Ascending aorta (tissue), 2 donors: ENCODE results near the gene SAFB. TPM values are rescaled to one million over a fixed set of nuclear protein-coding genes. Genes with fewer than 3 reads are reported as not detected.

Experiments
- DNase-seq, 2 donors: peaks; one replicate each; pipeline ENCODE4 v3.0.0-alpha.2; 2019; ENCODE audit warnings: low spot score in 2 of 2
- H3K27ac ChIP-seq, 2 donors: fragments of 200-600 bp; sonication (generic); one replicate each; pipeline ENCODE4 v1.5.1; 2016 to 2017; ENCODE audit warnings: mild to moderate bottlenecking in 1 of 2
- H3K27me3 ChIP-seq: fragments of 200-600 bp; sonication (generic); one replicate; pipeline ENCODE4 v1.5.1; 2017
- H3K36me3 ChIP-seq, 2 donors: fragments of 200-600 bp; sonication (generic); one replicate each; pipeline ENCODE4 v1.5.1; 2016
- H3K4me1 ChIP-seq, 2 donors: fragments of 200-600 bp; sonication (generic); one replicate each; pipeline ENCODE4 v1.5.1; 2016 to 2017; ENCODE audit warnings: mild to moderate bottlenecking in 1 of 2
- H3K4me3 ChIP-seq, 2 donors: fragments of 200-600 bp; sonication (generic); one replicate each; pipeline ENCODE4 v1.5.1; 2016 to 2017; ENCODE audit warnings: mild to moderate bottlenecking in 1 of 2
- H3K9me3 ChIP-seq, 2 donors: fragments of 200-600 bp; sonication (generic); one replicate each; pipeline ENCODE4 v1.5.1; 2016
- CTCF ChIP-seq, 3 experiments: fragments of 200-600 bp in 2 of 3; fragments of 450-650 bp in 1 of 3; sonication (generic) in 2 of 3; IDR thresholded peaks; one replicate each; pipeline ENCODE4 v1.5.1; 2016 to 2019; ENCODE audit warnings: antibody characterized with exemption in 3 of 3, mild to moderate bottlenecking in 1 of 3, moderate library complexity in 1 of 3
- intact Hi-C: fragments of 100-400 bp; cut with DNase I; formaldehyde crosslinking; loops from one replicate; pipeline ENCODE4 v1.15.1; 2023
- total RNA-seq: library from RNA; depleted of rRNA; stranded (reverse); fragments of >200 nt; gene quantifications from one replicate; pipeline ENCODE4 v1.1.0, GENCODE V29; 2016

SAFB gene
- total RNA-seq, 1 donor from 2014 or later: 114 TPM

DNA sequence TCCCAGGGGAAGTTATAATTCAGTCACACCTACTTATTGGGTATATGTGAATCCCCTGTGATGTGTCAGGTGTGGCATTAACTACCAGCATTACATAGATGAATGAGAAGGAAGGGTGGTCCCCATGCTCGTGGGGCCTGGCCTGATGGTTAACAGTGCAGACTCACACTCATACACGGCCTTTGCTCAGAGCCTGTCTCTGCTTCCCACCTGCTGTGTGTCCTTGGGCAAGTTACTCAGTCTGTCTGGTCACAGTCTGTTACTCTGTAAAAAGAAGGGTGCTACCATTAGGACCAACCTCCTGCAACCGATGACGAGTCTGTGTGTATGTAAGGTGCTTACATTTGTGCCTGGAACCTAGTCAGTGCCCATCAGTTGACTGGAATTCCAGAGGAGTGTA, 23.8 kb downstream of the SAFB start:
- no peaks in the 10 kb centered on the region for H3K9me3 ChIP-seq
- no peak for TF ChIP-seq CTCF (IDR thresholded peaks at IDR 0.05)
- no peak for DNase-seq
- no peaks in the 10 kb centered on the region for H3K4me1 ChIP-seq
- no peaks in the 10 kb centered on the region for H3K27me3 ChIP-seq
- peaks cover 75 to 89% of the 10 kb centered on the region in 2 donors for H3K36me3 ChIP-seq
- no peak overlapping the region for H3K4me3 ChIP-seq
- no peak overlapping the region for H3K27ac ChIP-seq
- intact Hi-C loops: no loop called here

DNA sequence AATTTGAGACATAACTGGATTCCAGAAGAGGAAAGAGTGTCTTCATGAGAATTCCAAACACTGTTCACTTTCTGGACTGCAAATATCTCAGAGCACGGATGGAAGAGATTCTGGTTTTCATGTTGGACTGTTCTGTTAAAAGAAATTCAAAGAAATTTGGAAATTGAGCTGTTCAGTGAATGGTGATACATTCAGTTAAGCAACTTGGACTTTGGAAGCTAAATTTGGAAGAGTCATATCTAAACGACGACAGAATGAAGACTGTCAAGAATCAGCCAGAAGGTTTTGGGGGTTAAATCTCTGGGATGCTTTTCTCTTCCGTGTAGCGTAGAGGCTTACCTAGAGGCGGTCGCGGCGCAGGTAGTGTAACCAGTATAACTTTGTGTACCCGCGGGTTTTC, 25.6 kb downstream of the SAFB start:
- intact Hi-C loops: no loop called here
- Histone ChIP-seq H3K4me1 (no peaks in the 10 kb centered on the region), H3K9me3 (no peaks in the 10 kb centered on the region), H3K27ac (no peak overlapping the region), H3K36me3 (peaks cover 77 to 91% of the 10 kb centered on the region in 2 donors), H3K4me3 (no peak overlapping the region), H3K27me3 (no peaks in the 10 kb centered on the region)
- no peak for DNase-seq
- no peak for TF ChIP-seq CTCF (IDR thresholded peaks at IDR 0.05)

DNA sequence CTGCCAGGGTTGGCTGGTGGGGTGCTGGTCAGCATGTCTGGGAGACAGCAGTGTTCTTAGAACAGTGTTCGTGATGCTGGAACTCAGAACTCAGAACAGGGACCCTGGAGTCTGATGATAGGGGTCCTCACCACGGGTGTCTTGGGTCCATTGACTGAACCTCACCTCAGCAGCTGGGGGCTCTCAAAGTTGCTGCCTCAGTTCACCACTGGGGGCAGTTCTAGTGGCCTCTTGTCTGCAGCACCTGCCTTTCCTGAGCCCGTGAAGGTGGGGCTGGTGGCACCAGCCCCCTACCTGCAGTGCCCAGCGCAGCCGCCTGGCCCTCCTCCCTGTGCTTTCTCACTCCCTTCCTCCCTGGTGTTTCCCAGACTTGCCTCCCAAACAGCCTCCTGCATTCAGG, 28.5 kb downstream of the SAFB start:
- Histone ChIP-seq H3K36me3 (peaks cover 82 to 88% of the 10 kb centered on the region in 2 donors), H3K27me3 (no peaks in the 10 kb centered on the region), H3K4me3 (no peak overlapping the region), H3K4me1 (no peaks in the 10 kb centered on the region), H3K9me3 (no peaks in the 10 kb centered on the region), H3K27ac (no peak overlapping the region)
- no peak for TF ChIP-seq CTCF (IDR thresholded peaks at IDR 0.05)
- intact Hi-C loops: no loop called here
- no peak for DNase-seq

GRCh38 chr19:5652261-5652660, 29.4 kb downstream of the SAFB start:
- H3K4me3 ChIP-seq: no peak overlapping the region
- intact Hi-C loops: no loop called here
- no peak for DNase-seq
- no peaks in the 10 kb centered on the region for H3K9me3 ChIP-seq
- H3K36me3 ChIP-seq: peaks cover 83 to 88% of the 10 kb centered on the region in 2 donors
- no peaks in the 10 kb centered on the region for H3K4me1 ChIP-seq
- TF ChIP-seq CTCF (IDR thresholded peaks at IDR 0.05): no peak
- H3K27me3 ChIP-seq: no peaks in the 10 kb centered on the region
- no peak overlapping the region for H3K27ac ChIP-seq

DNA sequence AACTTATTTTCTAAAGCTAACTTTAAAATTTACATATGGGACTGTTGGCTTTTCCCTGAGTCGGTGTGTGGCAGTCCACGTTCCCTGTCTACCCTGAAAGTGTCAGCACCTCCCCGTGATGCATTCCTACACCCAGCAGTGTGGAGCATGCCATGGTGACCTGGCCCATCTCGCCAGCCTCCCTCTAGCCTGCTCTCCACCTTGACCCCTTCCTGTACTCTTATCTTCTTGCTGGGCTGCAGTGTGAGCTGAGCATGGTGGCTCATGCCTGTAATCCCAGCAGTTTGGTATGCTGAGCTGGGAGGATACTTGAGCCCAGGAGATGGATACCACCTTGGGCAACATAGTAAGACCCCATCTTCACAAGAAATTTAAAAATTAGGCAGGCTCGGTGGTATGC, 32.0 kb downstream of the SAFB start:
- no peak overlapping the region for H3K27ac ChIP-seq
- H3K4me3 ChIP-seq: no peak overlapping the region
- H3K9me3 ChIP-seq: no peaks in the 10 kb centered on the region
- intact Hi-C loops: no loop called here
- no peaks in the 10 kb centered on the region for H3K27me3 ChIP-seq
- DNase-seq: no peak
- H3K36me3 ChIP-seq: peaks cover 94 to 98% of the 10 kb centered on the region in 2 donors
- no peaks in the 10 kb centered on the region for H3K4me1 ChIP-seq
- TF ChIP-seq CTCF (IDR thresholded peaks at IDR 0.05): no peak

DNA sequence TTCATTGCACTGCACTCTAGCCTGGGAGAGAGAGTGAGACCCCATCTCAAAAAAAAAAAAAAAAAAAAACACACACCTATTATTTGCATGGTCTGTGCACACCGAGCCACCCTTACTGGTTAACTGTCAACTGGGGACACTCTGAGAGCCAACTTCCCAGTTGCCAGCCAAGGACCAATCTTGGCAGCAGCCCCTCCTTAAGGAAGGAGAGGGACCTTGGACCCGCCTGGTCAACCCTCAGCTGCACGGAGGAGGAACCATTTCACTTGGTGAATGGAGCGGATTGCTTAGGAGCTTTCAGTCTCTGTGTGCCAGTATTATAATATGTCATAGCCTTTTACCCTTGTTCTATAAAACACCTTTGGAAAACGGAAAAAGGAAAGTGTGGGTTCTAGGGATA, 32.5 kb downstream of the SAFB start:
- no peak overlapping the region for H3K4me3 ChIP-seq
- H3K36me3 ChIP-seq: peaks cover 94 to 98% of the 10 kb centered on the region in 2 donors
- no peaks in the 10 kb centered on the region for H3K9me3 ChIP-seq
- H3K27me3 ChIP-seq: no peaks in the 10 kb centered on the region
- H3K4me1 ChIP-seq: no peaks in the 10 kb centered on the region
- intact Hi-C loops: no loop called here
- no peak for TF ChIP-seq CTCF (IDR thresholded peaks at IDR 0.05)
- H3K27ac ChIP-seq: no peak overlapping the region
- DNase-seq: no peak
